Keratinocyte (primary cell): ENCODE measurements around the gene S100A6. TPM values are rescaled to one million over a fixed set of nuclear protein-coding genes. Genes with fewer than 3 reads are reported as not detected.

Experiments used
- DNase-seq: peaks from one replicate; pipeline ENCODE4 v3.0.0-alpha.2; 2011; ENCODE audit warnings: low read depth, missing footprints, low spot score
- FAIRE-seq: peaks from 2 replicates; lab custom pipeline; 2011; peaks lifted over from hg19 to GRCh38; lab: Jason Lieb, UNC
- H2AFZ ChIP-seq: 2 replicates; pipeline ENCODE4 v1.6.0; 2012; ENCODE audit warnings: low read length, control low read depth, inconsistent platforms; ENCODE audit not compliant: control insufficient read depth
- H3K27ac ChIP-seq: 2 replicates; pipeline ENCODE4 v1.5.1; 2011; ENCODE audit warnings: low read length; ENCODE audit not compliant: control insufficient read depth, insufficient read depth
- H3K27me3 ChIP-seq: 3 replicates; pipeline ENCODE4 v1.6.0; 2011; ENCODE audit warnings: low read length; ENCODE audit not compliant: control insufficient read depth, insufficient read depth; ENCODE audit errors: extremely low read depth
- H3K36me3 ChIP-seq, 2 experiments: 2 replicates in 1 of 2; 3 replicates in 1 of 2; pipeline ENCODE4 v1.5.1; 2011; ENCODE audit warnings: low read length in 2 of 2, mild to moderate bottlenecking in 1 of 2; ENCODE audit not compliant: control insufficient read depth in 2 of 2, insufficient read depth in 2 of 2; ENCODE audit errors: extremely low read depth in 1 of 2
- H3K4me1 ChIP-seq: 3 replicates; pipeline ENCODE4 v1.5.1; 2011; ENCODE audit warnings: low read length; ENCODE audit not compliant: control insufficient read depth, insufficient read depth; ENCODE audit errors: extremely low read depth
- H3K4me2 ChIP-seq: 3 replicates; pipeline ENCODE4 v1.6.0; 2011; ENCODE audit warnings: low read depth, low read length; ENCODE audit not compliant: control insufficient read depth, insufficient read depth; ENCODE audit errors: extremely low read depth
- H3K4me3 ChIP-seq, 3 experiments: fragments of 200-600 bp in 1 of 3; sonication (generic) in 1 of 3; 2 replicates in 2 of 3; 3 replicates in 1 of 3; pipeline ENCODE4 v1.5.1; 2011 to 2016; ENCODE audit warnings: low read length in 3 of 3, mild to moderate bottlenecking in 3 of 3, control low read depth in 2 of 3, inconsistent platforms in 1 of 3, low read depth in 1 of 3, mixed read lengths in 1 of 3, mixed run types in 1 of 3, moderate library complexity in 1 of 3; ENCODE audit not compliant: control insufficient read depth in 2 of 3, insufficient read depth in 2 of 3; ENCODE audit errors: extremely low read depth in 1 of 3
- H3K79me2 ChIP-seq: 2 replicates; pipeline ENCODE4 v1.6.0; 2012; ENCODE audit warnings: low read length; ENCODE audit not compliant: control insufficient read depth, insufficient read depth
- H3K9ac ChIP-seq: 3 replicates; pipeline ENCODE4 v1.6.0; 2011; ENCODE audit warnings: low read length; ENCODE audit not compliant: control insufficient read depth, insufficient read depth; ENCODE audit errors: extremely low read depth
- H3K9me1 ChIP-seq: 3 replicates; pipeline ENCODE4 v1.6.0; 2011; ENCODE audit warnings: low read length; ENCODE audit not compliant: control insufficient read depth, insufficient read depth; ENCODE audit errors: extremely low read depth
- H3K9me3 ChIP-seq: 2 replicates; pipeline ENCODE4 v1.5.1; 2012; ENCODE audit warnings: low read depth, low read length; ENCODE audit not compliant: control insufficient read depth
- H4K20me1 ChIP-seq: 3 replicates; pipeline ENCODE4 v1.6.0; 2011; ENCODE audit warnings: low read length; ENCODE audit not compliant: control insufficient read depth, insufficient read depth; ENCODE audit errors: extremely low read depth
- EZH2 ChIP-seq: IDR thresholded peaks from one replicate; pipeline ENCODE4 v1.6.1; 2012; ENCODE audit warnings: inconsistent platforms, mild to moderate bottlenecking, low read length, moderate library complexity
- dilution Hi-C: fragments of 300-500 bp; cut with MboI; formaldehyde crosslinking; loops from one replicate; pipeline ENCODE4 v1.7.0; 2020; ENCODE audit warnings: low sequenced_read_pairs; ENCODE audit not compliant: extremely low pct_ligation_motif_present
- polyA plus RNA-seq, 5 experiments: library from polyadenylated mRNA; depleted of rRNA in 3 of 5; stranded (reverse) in 3 of 5; stranded (forward) in 1 of 5; unstranded in 1 of 5; fragments of >200 nt; gene quantifications; 1 replicate in 1 of 5; 2 replicates in 3 of 5; 3 replicates in 1 of 5; pipeline versions ENCODE4 v1.2.1 to v1.2.3, GENCODE V29; 2011 to 2012; ENCODE audit warnings: missing spikeins in 2 of 5, low read depth in 1 of 5, low replicate concordance in 1 of 5
- TF ChIP-seq, protein P1 (sequence below), 3 experiments: IDR thresholded peaks in 1 of 3; conservative IDR thresholded peaks in 1 of 3; optimal IDR thresholded peaks in 1 of 3; 2 replicates in 2 of 3; 3 replicates in 1 of 3; pipeline versions ENCODE3 to v1.5.1; 2011; ENCODE audit warnings: low read length in 3 of 3, mild to moderate bottlenecking in 3 of 3, moderate library complexity in 2 of 3, control low read depth in 1 of 3, inconsistent platforms in 1 of 3; ENCODE audit not compliant: insufficient read depth in 2 of 3; ENCODE audit errors: extremely low read depth in 1 of 3

The S100A6 gene
- polyA plus RNA-seq, 1 donor (not counting 4 experiments of a cell fraction or from before 2014, with no cell fraction given) = 2,598 TPM

DNA sequence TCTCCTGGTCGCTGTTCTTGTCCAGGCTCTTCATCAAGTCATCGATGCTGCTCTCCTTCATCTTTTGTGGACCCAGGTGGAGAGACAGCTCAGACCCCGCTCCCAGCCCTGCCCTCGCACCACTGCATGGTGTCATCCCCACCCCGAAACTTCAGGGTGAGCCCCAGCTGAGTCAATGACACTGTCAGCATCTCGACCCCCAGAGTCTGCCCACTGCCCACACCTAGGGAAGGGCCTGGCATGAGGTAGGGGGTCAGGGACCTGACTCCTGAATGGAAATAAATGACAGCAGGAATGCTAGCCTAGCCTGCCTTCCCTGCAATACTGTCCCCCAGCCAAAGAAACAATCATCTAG, 1.6 kb upstream of the S100A6 start:
- H3K4me1 ChIP-seq = peaks cover 67% of the 10 kb centered on the region
- FAIRE-seq (no peak), DNase-seq (no peak)
- no peaks in the 10 kb centered on the region for H3K9me3 ChIP-seq
- H3K27ac ChIP-seq = no peak overlapping the region
- dilution Hi-C loops = no loop called here
- peaks cover 2 to 15% of the 10 kb centered on the region in 2 experiments for H3K36me3 ChIP-seq
- peaks cover 8% of the 10 kb centered on the region for H4K20me1 ChIP-seq
- H3K27me3 ChIP-seq = no peaks in the 10 kb centered on the region
- H3K4me3 ChIP-seq = no peak overlapping the region
- peaks cover 16% of the 10 kb centered on the region for H3K79me2 ChIP-seq
- H3K9ac ChIP-seq = no peak overlapping the region
- H3K4me2 ChIP-seq = no peak overlapping the region
- no peak for TF ChIP-seq EZH2
- TF ChIP-seq, protein P1, sequence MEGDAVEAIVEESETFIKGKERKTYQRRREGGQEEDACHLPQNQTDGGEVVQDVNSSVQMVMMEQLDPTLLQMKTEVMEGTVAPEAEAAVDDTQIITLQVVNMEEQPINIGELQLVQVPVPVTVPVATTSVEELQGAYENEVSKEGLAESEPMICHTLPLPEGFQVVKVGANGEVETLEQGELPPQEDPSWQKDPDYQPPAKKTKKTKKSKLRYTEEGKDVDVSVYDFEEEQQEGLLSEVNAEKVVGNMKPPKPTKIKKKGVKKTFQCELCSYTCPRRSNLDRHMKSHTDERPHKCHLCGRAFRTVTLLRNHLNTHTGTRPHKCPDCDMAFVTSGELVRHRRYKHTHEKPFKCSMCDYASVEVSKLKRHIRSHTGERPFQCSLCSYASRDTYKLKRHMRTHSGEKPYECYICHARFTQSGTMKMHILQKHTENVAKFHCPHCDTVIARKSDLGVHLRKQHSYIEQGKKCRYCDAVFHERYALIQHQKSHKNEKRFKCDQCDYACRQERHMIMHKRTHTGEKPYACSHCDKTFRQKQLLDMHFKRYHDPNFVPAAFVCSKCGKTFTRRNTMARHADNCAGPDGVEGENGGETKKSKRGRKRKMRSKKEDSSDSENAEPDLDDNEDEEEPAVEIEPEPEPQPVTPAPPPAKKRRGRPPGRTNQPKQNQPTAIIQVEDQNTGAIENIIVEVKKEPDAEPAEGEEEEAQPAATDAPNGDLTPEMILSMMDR (optimal IDR thresholded peaks at IDR 0.05 in 1 of 3, IDR thresholded peaks at IDR 0.05 in 1 of 3, conservative IDR thresholded peaks at IDR 0.05 in 1 of 3; ENCODE audit: extremely low read depth in 1 of 3, insufficient read depth in 2 of 3, low read length in 3 of 3) = no peak
- H3K9me1 ChIP-seq = no peaks in the 10 kb centered on the region
- no peak overlapping the region for H2AFZ ChIP-seq

GRCh38 chr1:153536671-153537375, 1.0 kb upstream of the S100A6 start:
- Histone ChIP-seq H3K27ac (peak overlapping the region; percentile 90), H3K4me3 (peak overlapping the region in 1 of 3 experiments; percentile 66), H3K9ac (peak overlapping the region; percentile 99), H4K20me1 (peaks cover 8% of the 10 kb centered on the region), H3K4me2 (peak overlapping the region; percentile 93), H3K79me2 (peaks cover 16% of the 10 kb centered on the region), H3K4me1 (peaks cover 72% of the 10 kb centered on the region), H3K27me3 (no peaks in the 10 kb centered on the region), H3K9me1 (no peaks in the 10 kb centered on the region), H3K36me3 (peaks cover 2 to 15% of the 10 kb centered on the region in 2 experiments), H3K9me3 (no peaks in the 10 kb centered on the region), H2AFZ (no peak overlapping the region)
- dilution Hi-C loops = no loop called here
- FAIRE-seq (no peak), DNase-seq (no peak)
- TF ChIP-seq, protein P1 (optimal IDR thresholded peaks at IDR 0.05 in 1 of 3, IDR thresholded peaks at IDR 0.05 in 1 of 3, conservative IDR thresholded peaks at IDR 0.05 in 1 of 3; ENCODE audit: extremely low read depth in 1 of 3, insufficient read depth in 2 of 3, low read length in 3 of 3) = no peak
- no peak for TF ChIP-seq EZH2
